Heart left ventricle (tissue), 16 donors: ENCODE measurements around the gene TAS2R14. TPM values are rescaled to one million over a fixed set of nuclear protein-coding genes. Genes with fewer than 3 reads are reported as not detected.

Experiments
- ATAC-seq, 4 donors: fragments of 200-7000 bp; cut with Tn5 transposase; one replicate each; pipeline ENCODE4 v1.9.1; 2020 to 2022; ENCODE audit warnings: moderate library complexity in 4 of 4, mild to moderate bottlenecking in 3 of 4, moderate number of reproducible peaks in 1 of 4
- DNase-seq, 5 donors: peaks; one replicate each; pipeline ENCODE4 v3.0.0-alpha.2; 2020
- H3K27ac ChIP-seq, 12 donors: fragments of 200-600 bp; sonication (generic) in 4 of 12; one replicate each; pipeline versions ENCODE4 v1.5.0 to v1.8.0; 2016 to 2022; ENCODE audit warnings: mild to moderate bottlenecking in 2 of 12
- H3K27me3 ChIP-seq, 9 donors: fragments of 200-600 bp; sonication (generic) in 2 of 9; one replicate each; pipeline versions ENCODE4 v1.5.1 to v1.8.0; 2016 to 2022; ENCODE audit warnings: mild to moderate bottlenecking in 3 of 9
- H3K36me3 ChIP-seq, 9 donors: fragments of 200-600 bp; sonication (generic) in 2 of 9; one replicate each; pipeline versions ENCODE4 v1.5.0 to v1.8.0; 2018 to 2022; ENCODE audit warnings: mild to moderate bottlenecking in 2 of 9
- H3K4me1 ChIP-seq, 12 donors: fragments of 200-600 bp; sonication (generic) in 4 of 12; one replicate each; pipeline versions ENCODE4 v1.5.0 to v1.8.0; 2016 to 2022; ENCODE audit warnings: mild to moderate bottlenecking in 3 of 12
- H3K4me3 ChIP-seq, 12 donors: fragments of 200-600 bp; sonication (generic) in 4 of 12; one replicate each; pipeline versions ENCODE4 v1.5.0 to v1.8.0; 2017 to 2022; ENCODE audit warnings: mild to moderate bottlenecking in 9 of 12, moderate library complexity in 4 of 12
- H3K9me3 ChIP-seq, 12 donors: fragments of 200-600 bp; sonication (generic) in 4 of 12; one replicate each; pipeline versions ENCODE4 v1.5.0 to v1.8.0; 2016 to 2022; ENCODE audit warnings: mild to moderate bottlenecking in 1 of 12
- CTCF ChIP-seq, 12 donors: fragments of 200-600 bp; sonication (generic) in 4 of 12; IDR thresholded peaks; one replicate each; pipeline versions ENCODE4 v1.5.0 to v1.8.0; 2018 to 2022; ENCODE audit warnings: antibody characterized with exemption in 12 of 12, mild to moderate bottlenecking in 5 of 12
- POLR2A ChIP-seq, 2 donors: fragments of 450-650 bp; IDR thresholded peaks; one replicate each; pipeline ENCODE4 v1.6.1; 2017; ENCODE audit warnings: antibody characterized with exemption in 2 of 2, mild to moderate bottlenecking in 2 of 2, moderate library complexity in 2 of 2
- WGBS, 4 donors: extraction: QIAGEN DNeasy Blood & Tissue Kit in 2 of 4; methylation state at CpG; one replicate each; pipeline versions ENCODE4 v1.1.5 to v1.1.7; 2013 to 2018; 5-methylcytosine and 5-hydroxymethylcytosine counted together
- intact Hi-C, 10 donors: fragments of 100-400 bp; cut with DNase I; formaldehyde crosslinking; loops; one replicate each; pipeline versions ENCODE4 v1.11.1 to v1.14.2; 2022
- polyA plus RNA-seq, 2 donors: library from polyadenylated mRNA; stranded (reverse); fragments of 200-250 nt; gene quantifications; one replicate each; pipeline ENCODE4 v1.2.3, GENCODE V29; 2013
- total RNA-seq, 9 donors: library from RNA; depleted of rRNA in 2 of 9; stranded (reverse); fragments of >200 nt in 2 of 9; fragmentation: NEBNext Ultra II Directional in 3 of 9; extraction: Animal tissue kit (Norgen Biotek cat#: 25700) in 3 of 9; gene quantifications; one replicate each; pipeline versions ENCODE4 v1.1.0 to v1.2.4, GENCODE V29; 2016 to 2023
- donor health status: ischemic (EF 13 %, LVEDD 7.1; RV severe dilation, severe dysfunction).
- donor health status: healthy with polysubstance abuse.
- donor health status: DM: no; HTN: yes; CAD: no.
- donor health status: DM: no; HTN: no; CAD: no.
- donor health status: ischemic (EF 25% LVEDD 6.9; RV normal size, moderate dysfunction).
- donor health status: ischemic (EF 25% LVEDD 5.7; RV mildly dilated, moderate dysfunction).
- donor health status: healthy.
- donor health status: DM: yes; HTN: yes; CAD: no.
- donor health status: ischemic (EF 35%, LVEDD 5.7; RV mildly dilated, moderate dysfunction).
- donor health status: nonischemic (EF 11% LVEDD 7.7; RV severe dilation, severe dysfunction).
- donor health status: DM: yes; HTN: yes; CAD: no.
- donor health status: PGD.
- donor health status: ischemic (EF 29% LVEDD 5.4; RV normal size, mild dysfunction).
- donor health status: nonischemic (EF 23%, LVEDD 6.1; RV moderate dilation, normal function).

Gene TAS2R14
- total and polyA plus RNA-seq, 11 donors: 0.29 to 1.2 (median 0.70) TPM

- 56 to 63% (median 59%) methylated on average over 13 to 15 of the region's 15 CpGs for WGBS, 4 donors
- TF ChIP-seq CTCF (IDR thresholded peaks at IDR 0.05) (no peak), POLR2A (IDR thresholded peaks at IDR 0.05) (no peak)
- H3K9me3 ChIP-seq: no peaks in the 10 kb centered on the region
- DNase-seq: peak in 2 of 5 donors; percentile 34 to 45
- H3K36me3 ChIP-seq: peaks cover 0 to 3% (median 0%) of the 10 kb centered on the region in 9 donors
- no peak overlapping the region for H3K4me3 ChIP-seq
- ATAC-seq: peak in 3 of 4 donors; percentile 55 to 78 (median 67)
- intact Hi-C loops: loop anchor here in 3 of 10 donors (10.0 kb wide), 3 partner anchors 206 to 236 kb away; partner anchors contain the start of gene SMIM10L1 (in 1 of the 3)
- H3K27me3 ChIP-seq: no peaks in the 10 kb centered on the region
- H3K4me1 ChIP-seq: peaks cover 0 to 13% (median 2%) of the 10 kb centered on the region in 12 donors
- no peak overlapping the region for H3K27ac ChIP-seq
These were observed 29.8 kb upstream of the TAS2R14 start for GRCh38 chr12:10968765-10969456.

- Histone ChIP-seq H3K27me3 (no peaks in the 10 kb centered on the region), H3K4me3 (no peak overlapping the region), H3K4me1 (peaks cover 0 to 13% (median 2%) of the 10 kb centered on the region in 12 donors), H3K27ac (no peak overlapping the region), H3K9me3 (no peaks in the 10 kb centered on the region), H3K36me3 (no peaks in the 10 kb centered on the region)
- DNase-seq: no peak
- TF ChIP-seq POLR2A (IDR thresholded peaks at IDR 0.05): no peak
- no peak for TF ChIP-seq CTCF (IDR thresholded peaks at IDR 0.05)
- intact Hi-C loops: loop anchor here in 3 of 10 donors (10.0 kb wide), 3 partner anchors 207 to 237 kb away; partner anchors contain the start of gene SMIM10L1 (in 1 of the 3)
- WGBS, 4 donors: 63 to 76% (median 64%) methylated on average over 2 of the region's 2 CpGs
- ATAC-seq: no peak
These were observed 28.3 kb upstream of the TAS2R14 start for GRCh38 chr12:10967409-10967808.

GRCh38 chr12:10966314-10966713 is 27.3 kb upstream of the TAS2R14 start:
- TF ChIP-seq POLR2A (IDR thresholded peaks at IDR 0.05): no peak
- no peak for TF ChIP-seq CTCF (IDR thresholded peaks at IDR 0.05)
- H3K27ac ChIP-seq: no peak overlapping the region
- H3K4me1 ChIP-seq: peaks cover 0 to 13% (median 2%) of the 10 kb centered on the region in 12 donors
- H3K27me3 ChIP-seq: no peaks in the 10 kb centered on the region
- no peaks in the 10 kb centered on the region for H3K36me3 ChIP-seq
- H3K9me3 ChIP-seq: no peaks in the 10 kb centered on the region
- no peak for ATAC-seq
- DNase-seq: no peak
- no peak overlapping the region for H3K4me3 ChIP-seq
- intact Hi-C loops: loop anchor here in 3 of 10 donors (10.0 kb wide), 3 partner anchors 208 to 238 kb away; partner anchors contain the start of gene SMIM10L1 (in 1 of the 3)

- Histone ChIP-seq H3K27ac (no peak overlapping the region), H3K9me3 (no peaks in the 10 kb centered on the region), H3K4me1 (peaks cover 0 to 13% (median 2%) of the 10 kb centered on the region in 12 donors), H3K4me3 (no peak overlapping the region), H3K27me3 (no peaks in the 10 kb centered on the region), H3K36me3 (no peaks in the 10 kb centered on the region)
- no peak for TF ChIP-seq POLR2A (IDR thresholded peaks at IDR 0.05)
- DNase-seq: no peak
- WGBS, 4 donors: 92 to 100% (median 97%) methylated on average over 1 of the region's 1 CpG
- intact Hi-C loops: loop anchor here in 3 of 10 donors (10.0 kb wide), 3 partner anchors 209 to 239 kb away; partner anchors contain the start of gene SMIM10L1 (in 1 of the 3)
- no peak for ATAC-seq
These were observed 26.4 kb upstream of the TAS2R14 start for GRCh38 chr12:10965476-10965875.
